C4-2B (cell line): ENCODE data around the gene PTPDC1.

Experiments
- H3K27ac ChIP-seq: fragments of 450-650 bp; 2 replicates; pipeline ENCODE4 v1.5.1; 2017
- CTCF ChIP-seq: fragments of 450-650 bp; conservative IDR thresholded peaks from 2 replicates; pipeline ENCODE4 v1.5.1; 2017; ENCODE audit warnings: mild to moderate bottlenecking
- ZFX ChIP-seq: fragments of 450-650 bp; IDR thresholded peaks from 2 replicates; pipeline ENCODE4 v1.6.1; 2017

The PTPDC1 gene

DNA sequence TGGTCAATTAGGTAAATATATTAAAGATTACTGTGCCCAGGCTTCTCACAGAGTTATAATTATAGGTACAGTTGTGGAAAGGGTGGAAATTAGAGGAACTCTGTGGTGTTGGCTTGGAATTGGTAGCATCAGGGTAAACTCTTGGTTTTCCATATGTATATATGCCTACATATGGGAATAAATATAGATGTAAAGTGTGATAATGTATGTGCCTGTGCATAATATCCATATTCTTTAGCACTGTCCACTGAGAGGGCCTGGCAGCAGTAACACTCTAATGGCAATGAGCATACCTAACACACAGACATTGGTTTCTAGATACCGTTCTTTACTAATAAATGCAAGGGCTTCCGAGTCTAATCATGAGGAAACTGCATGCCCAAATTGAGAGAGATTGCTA lies 4.0 kb upstream of the PTPDC1 start:
- TF ChIP-seq CTCF (no peak), ZFX (no peak)

GRCh38 chr9:94081435-94081834 lies 2.8 kb upstream of the PTPDC1 start:
- H3K27ac ChIP-seq = no peak overlapping the region
- no peak for TF ChIP-seq CTCF
- no peak for TF ChIP-seq ZFX

More for the DNA sequence above, 4.0 kb upstream of the PTPDC1 start:
- no peak overlapping the region for H3K27ac ChIP-seq

DNA sequence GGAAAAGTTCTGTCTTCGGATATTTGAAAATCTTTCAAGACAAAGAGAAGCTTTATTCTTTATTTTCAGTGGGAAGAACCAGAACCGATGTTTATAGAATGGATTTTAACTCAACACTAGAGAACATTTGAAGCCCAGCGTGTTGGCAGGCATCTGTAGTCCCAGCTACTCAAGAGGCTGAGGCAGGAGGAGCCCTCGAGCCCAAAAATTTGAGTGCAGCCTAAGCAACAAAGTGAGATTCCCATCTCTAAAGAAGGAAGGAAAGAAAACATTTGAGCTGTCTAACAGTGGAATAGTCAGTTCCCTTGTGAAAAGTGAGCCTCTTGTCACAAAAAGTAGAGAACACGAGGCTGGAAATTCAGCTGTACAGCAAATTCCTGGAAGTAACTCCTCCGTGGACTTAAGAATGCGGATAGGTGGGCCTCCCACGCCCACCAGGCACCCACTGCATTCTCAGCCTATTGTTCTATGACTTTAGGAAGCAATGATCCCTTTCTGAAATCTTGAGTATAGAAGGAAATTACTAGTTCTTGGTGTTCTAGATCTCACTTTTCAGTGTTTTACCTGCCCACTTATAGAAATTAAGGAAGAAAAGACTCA lies 2.3 kb upstream of the PTPDC1 start:
- no peak for TF ChIP-seq ZFX
- H3K27ac ChIP-seq = no peak overlapping the region

- H3K27ac ChIP-seq = no peak overlapping the region
Observed at GRCh38 chr9:94082553-94082952, 1.7 kb upstream of the PTPDC1 start.

DNA sequence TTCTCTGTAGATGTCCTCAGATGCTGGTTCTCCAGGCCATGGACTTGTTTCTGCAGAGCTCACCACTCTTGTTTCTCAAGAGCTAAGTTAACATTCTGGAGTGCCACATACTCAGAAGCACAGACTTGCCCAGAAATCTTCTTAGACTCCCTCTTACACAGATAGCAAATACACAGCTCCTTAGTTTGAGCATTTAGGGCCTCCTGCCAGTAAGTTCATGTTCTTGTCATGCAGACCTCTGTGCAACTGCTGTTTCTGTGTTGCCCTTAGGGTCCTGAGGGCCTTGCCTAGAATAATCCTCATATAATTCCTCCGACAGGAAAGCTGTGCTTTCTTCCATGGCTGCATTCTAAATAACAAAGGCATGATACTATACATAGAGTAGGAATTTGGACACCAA lies 1.3 kb upstream of the PTPDC1 start:
- H3K27ac ChIP-seq = no peak overlapping the region
- TF ChIP-seq CTCF = no peak

More at GRCh38 chr9:94082553-94082952, 1.7 kb upstream of the PTPDC1 start:
- TF ChIP-seq ZFX = no peak
- TF ChIP-seq CTCF = no peak

DNA sequence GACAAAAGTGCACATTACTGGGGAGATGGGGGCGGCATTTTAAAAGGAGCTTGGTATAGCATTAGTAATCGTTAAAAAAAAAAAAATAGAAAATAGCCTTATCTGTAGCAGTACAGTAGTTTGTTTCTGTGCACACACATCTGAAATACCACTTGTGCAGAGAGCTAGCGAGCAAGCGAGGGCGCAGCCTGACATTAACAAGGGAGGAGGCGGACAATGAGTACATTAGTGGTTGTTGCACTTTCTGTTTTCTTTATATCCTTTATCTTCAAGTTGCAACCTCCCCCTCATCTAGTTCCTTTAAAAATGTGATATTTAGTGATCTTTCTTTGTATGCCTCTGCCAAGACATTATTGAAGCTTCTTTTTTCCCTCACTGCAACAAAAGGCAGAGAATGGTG lies 880 bp upstream of the PTPDC1 start:
- H3K27ac ChIP-seq = no peak overlapping the region
- TF ChIP-seq CTCF (no peak), ZFX (no peak)

DNA sequence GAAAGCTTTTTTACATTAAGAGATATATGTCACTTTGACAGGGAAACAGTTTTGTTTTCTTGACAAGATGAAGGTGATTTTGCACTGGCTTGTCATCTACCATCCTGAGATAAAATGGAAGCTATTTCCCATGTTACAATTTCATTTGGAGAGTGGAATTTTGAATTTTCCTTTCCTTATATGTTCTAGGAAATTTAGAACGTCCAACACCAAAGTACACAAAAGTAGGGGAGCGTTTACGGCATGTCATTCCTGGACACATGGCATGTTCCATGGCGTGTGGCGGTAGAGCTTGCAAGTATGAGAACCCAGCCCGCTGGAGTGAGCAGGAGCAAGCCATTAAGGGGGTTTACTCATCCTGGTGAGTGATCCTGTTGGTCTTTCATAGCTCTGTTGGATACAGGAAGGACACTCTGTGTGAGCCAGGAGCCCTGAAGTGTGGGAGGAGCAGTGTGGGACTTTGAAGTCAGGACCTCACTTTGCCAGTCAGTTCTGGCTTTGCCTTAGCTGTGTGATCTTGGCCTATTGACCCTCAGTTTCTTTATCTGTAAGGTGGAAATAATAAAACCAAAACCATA lies 887 bp downstream of the PTPDC1 start:
- H3K27ac ChIP-seq = no peak overlapping the region
- TF ChIP-seq CTCF = no peak
- TF ChIP-seq ZFX = no peak
